Trophoblast cell (in vitro differentiated cells and primary cell): Measurements from ENCODE around the gene EBNA1BP2.
"Not testable (repeated sequence)": the region's sequence is repeated elsewhere in the genome, so short reads cannot be mapped to it uniquely, and the experiment has no call there.

Experiments
- DNase-seq, 2 donors: peaks; one replicate each; pipeline ENCODE4 v3.0.0-alpha.2; 2016
- H2AFZ ChIP-seq: 2 replicates; pipeline ENCODE4 v1.6.1; 2013; ENCODE audit warnings: low read length, moderate library complexity, mild to moderate bottlenecking; ENCODE audit not compliant: insufficient read depth, poor library complexity
- H2AK5ac ChIP-seq: 2 replicates; pipeline ENCODE4 v1.6.1; 2013; ENCODE audit warnings: mild to moderate bottlenecking, low read length
- H2BK120ac ChIP-seq: 2 replicates; pipeline ENCODE4 v1.6.1; 2013; ENCODE audit warnings: low read length, mild to moderate bottlenecking, moderate library complexity; ENCODE audit not compliant: insufficient read depth, poor library complexity
- H2BK12ac ChIP-seq: 2 replicates; pipeline ENCODE4 v1.6.1; 2013; ENCODE audit warnings: mild to moderate bottlenecking, low read length, moderate library complexity
- H2BK5ac ChIP-seq: 2 replicates; pipeline ENCODE4 v1.6.1; 2013; ENCODE audit warnings: low read length, low read depth, moderate library complexity, mild to moderate bottlenecking; ENCODE audit not compliant: poor library complexity
- H3K14ac ChIP-seq: 2 replicates; pipeline ENCODE4 v1.6.1; 2013; ENCODE audit warnings: mild to moderate bottlenecking, low read length
- H3K18ac ChIP-seq: 2 replicates; pipeline ENCODE4 v1.6.1; 2013; ENCODE audit warnings: mild to moderate bottlenecking, low read length
- H3K23ac ChIP-seq: 2 replicates; pipeline ENCODE4 v1.6.1; 2013; ENCODE audit warnings: low read length
- H3K27ac ChIP-seq: 2 replicates; pipeline ENCODE4 v1.5.1; 2013; ENCODE audit warnings: low read depth, mild to moderate bottlenecking, inconsistent platforms, low read length, moderate library complexity
- H3K27me3 ChIP-seq: 2 replicates; pipeline ENCODE4 v1.6.1; 2013; ENCODE audit warnings: inconsistent platforms, mild to moderate bottlenecking, low read length, moderate library complexity; ENCODE audit not compliant: insufficient read depth
- H3K36me3 ChIP-seq, 2 experiments: 1 replicate in 1 of 2; 2 replicates in 1 of 2; pipeline ENCODE4 v1.6.1; 2013; ENCODE audit warnings: low read length in 2 of 2, mild to moderate bottlenecking in 2 of 2, moderate library complexity in 1 of 2; ENCODE audit not compliant: insufficient read depth in 2 of 2, control insufficient read depth in 1 of 2
- H3K4ac ChIP-seq: 2 replicates; pipeline ENCODE4 v1.6.1; 2013; ENCODE audit warnings: low read depth, mild to moderate bottlenecking, low read length, moderate library complexity
- H3K4me1 ChIP-seq, 2 experiments: 1 replicate in 1 of 2; 2 replicates in 1 of 2; pipeline ENCODE4 v1.6.1; 2013; ENCODE audit warnings: low read length in 2 of 2, mild to moderate bottlenecking in 2 of 2, moderate library complexity in 1 of 2; ENCODE audit not compliant: insufficient read depth in 2 of 2, control insufficient read depth in 1 of 2
- H3K4me2 ChIP-seq: 2 replicates; pipeline ENCODE4 v1.6.1; 2013; ENCODE audit warnings: inconsistent platforms, mild to moderate bottlenecking, low read length, moderate library complexity
- H3K4me3 ChIP-seq: 2 replicates; pipeline ENCODE4 v1.5.1; 2013; ENCODE audit warnings: mild to moderate bottlenecking, low read depth, low read length, inconsistent platforms
- H3K79me1 ChIP-seq: one replicate; pipeline ENCODE4 v1.6.1; 2013; ENCODE audit warnings: low read length
- H3K79me2 ChIP-seq: 2 replicates; pipeline ENCODE4 v1.6.1; 2013; ENCODE audit warnings: low read length, mild to moderate bottlenecking; ENCODE audit not compliant: control insufficient read depth, insufficient read depth, poor library complexity
- H3K9ac ChIP-seq: 2 replicates; pipeline ENCODE4 v1.6.1; 2013; ENCODE audit warnings: mild to moderate bottlenecking, low read length
- H3K9me3 ChIP-seq: 2 replicates; pipeline ENCODE4 v1.6.1; 2013; ENCODE audit warnings: low read depth, mild to moderate bottlenecking, control low read depth, inconsistent platforms, low read length; ENCODE audit not compliant: insufficient read depth
- H4K12ac ChIP-seq: 2 replicates; pipeline ENCODE4 v1.6.1; 2013; ENCODE audit warnings: low read depth, mild to moderate bottlenecking, low read length, moderate library complexity
- H4K8ac ChIP-seq: 2 replicates; pipeline ENCODE4 v1.6.1; 2013; ENCODE audit warnings: low read depth, mild to moderate bottlenecking, low read length, moderate library complexity
- H4K91ac ChIP-seq: one replicate; pipeline ENCODE4 v1.6.1; 2013; ENCODE audit warnings: low read depth, mild to moderate bottlenecking, low read length, moderate library complexity
- WGBS: extraction: QIAGEN DNeasy Blood & Tissue Kit; methylation state at CpG from one replicate; pipeline ENCODE4 v1.1.7; 2013; ENCODE audit warnings: missing lambda C conversion rate; ENCODE audit not compliant: insufficient read length, insufficient coverage; ENCODE audit errors: extremely low coverage; 5-methylcytosine and 5-hydroxymethylcytosine counted together

EBNA1BP2 gene

GRCh38 chr1:43214501-43215444 is 42.7 kb upstream of the EBNA1BP2 start:
- Histone ChIP-seq H3K4me3 (no peak overlapping the region), H3K79me2 (no peaks in the 10 kb centered on the region), H3K36me3 (no peaks in the 10 kb centered on the region), H2AK5ac (no peak overlapping the region), H3K9me3 (no peaks in the 10 kb centered on the region), H3K4me1 (no peaks in the 10 kb centered on the region), H2BK5ac (no peak overlapping the region), H4K12ac (no peak overlapping the region), H3K4ac (no peak overlapping the region), H3K9ac (no peak overlapping the region), H3K27me3 (no peaks in the 10 kb centered on the region), H3K14ac (no peak overlapping the region), H2BK120ac (no peak overlapping the region), H3K79me1 (no peaks in the 10 kb centered on the region), H2AFZ (no peak overlapping the region), H3K27ac (no peak overlapping the region), H3K18ac (no peak overlapping the region), H4K91ac (no peak overlapping the region), H3K23ac (no peak overlapping the region), H2BK12ac (no peak overlapping the region), H4K8ac (no peak overlapping the region), H3K4me2 (no peak overlapping the region)
- no peak for DNase-seq
- WGBS, result no CpG with 5 or more reads among the region's 7 CpGs

GRCh38 chr1:43208277-43208676 is 36.2 kb upstream of the EBNA1BP2 start:
- Histone ChIP-seq H3K79me1 (peaks cover 28% of the 10 kb centered on the region), H3K4me1 (peaks cover 24 to 27% of the 10 kb centered on the region in 2 experiments)
- not testable (repeated sequence) for H2AFZ ChIP-seq, H3K23ac ChIP-seq, H2BK5ac ChIP-seq, H4K91ac ChIP-seq, H3K4me3 ChIP-seq, H2BK12ac ChIP-seq, H2BK120ac ChIP-seq, H3K18ac ChIP-seq, H3K14ac ChIP-seq, H3K36me3 ChIP-seq, H3K27ac ChIP-seq, H4K12ac ChIP-seq, H3K27me3 ChIP-seq, DNase-seq, H3K4ac ChIP-seq, H3K79me2 ChIP-seq, H3K4me2 ChIP-seq, H3K9me3 ChIP-seq, H2AK5ac ChIP-seq, H4K8ac ChIP-seq, H3K9ac ChIP-seq
- WGBS, result no CpG with 5 or more reads among the region's 8 CpGs

- Histone ChIP-seq H3K4me3 (no peak overlapping the region), H4K8ac (peak overlapping the region; percentile 52), H3K18ac (peak overlapping the region; percentile 77), H3K9ac (no peak overlapping the region), H3K27me3 (no peaks in the 10 kb centered on the region), H2BK5ac (peak overlapping the region; percentile 84), H3K27ac (peak overlapping the region; percentile 94), H4K91ac (peak overlapping the region; percentile 95), H3K4me2 (peak overlapping the region; percentile 29), H2AK5ac (peak overlapping the region; percentile 65), H3K4ac (peak overlapping the region; percentile 13), H2AFZ (peak overlapping the region; percentile 92), H2BK12ac (peak overlapping the region; percentile 95), H3K23ac (peak overlapping the region; percentile 64), H3K79me1 (peaks cover 28% of the 10 kb centered on the region), H4K12ac (peak overlapping the region; percentile 9), H3K36me3 (no peaks in the 10 kb centered on the region), H3K79me2 (peaks cover 5% of the 10 kb centered on the region), H3K4me1 (peaks cover 24 to 27% of the 10 kb centered on the region in 2 experiments), H2BK120ac (peak overlapping the region; percentile 98), H3K9me3 (peaks cover 2% of the 10 kb centered on the region), H3K14ac (peak overlapping the region; percentile 93)
- no CpG with 5 or more reads among the region's 12 CpGs for WGBS
- peak; percentile 73 to 94 for DNase-seq
These were observed 35.3 kb upstream of the EBNA1BP2 start for GRCh38 chr1:43207229-43207853.

- Histone ChIP-seq H2BK120ac (peak overlapping the region; percentile 98), H2AFZ (no peak overlapping the region), H3K14ac (peak overlapping the region; percentile 21), H2BK12ac (peak overlapping the region; percentile 67), H3K27me3 (no peaks in the 10 kb centered on the region), H3K4me1 (peaks cover 24 to 27% of the 10 kb centered on the region in 2 experiments), H2AK5ac (peak overlapping the region; percentile 17), H3K27ac (peak overlapping the region; percentile 94), H4K12ac (no peak overlapping the region), H3K9me3 (peaks cover 2% of the 10 kb centered on the region), H3K79me1 (peaks cover 28% of the 10 kb centered on the region), H3K9ac (no peak overlapping the region), H3K23ac (no peak overlapping the region), H3K18ac (peak overlapping the region; percentile 55), H3K4me2 (peak overlapping the region; percentile 29), H4K8ac (peak overlapping the region; percentile 20), H3K4ac (no peak overlapping the region), H3K36me3 (no peaks in the 10 kb centered on the region), H3K4me3 (no peak overlapping the region), H4K91ac (peak overlapping the region; percentile 8), H2BK5ac (peak overlapping the region; percentile 85), H3K79me2 (peaks cover 5% of the 10 kb centered on the region)
- peak; percentile 97 to 99 for DNase-seq
- no CpG with 5 or more reads among the region's 10 CpGs for WGBS
These were observed 34.6 kb upstream of the EBNA1BP2 start for GRCh38 chr1:43206600-43207228.
